Neural cell (in vitro differentiated cells): ENCODE data around the gene IRX4.

Experiments used
- EZH2 ChIP-seq: fragments of 200-600, 300-800 bp; shearing (Covaris generic), sonication (generic); IDR thresholded peaks from 2 replicates; pipeline ENCODE4 v1.6.1; 2014; ENCODE audit warnings: antibody characterized with exemption, low read length, borderline replicate concordance, mild to moderate bottlenecking; ENCODE audit not compliant: insufficient read depth, poor library complexity, severe bottlenecking
- MXI1 ChIP-seq: fragments of 450-650 bp; conservative IDR thresholded peaks from 2 replicates; pipeline ENCODE4 v1.6.1; 2014; ENCODE audit warnings: antibody characterized with exemption, mild to moderate bottlenecking; ENCODE audit not compliant: poor library complexity, severe bottlenecking
- POLR2AphosphoS5 ChIP-seq: IDR thresholded peaks from 2 replicates; pipeline ENCODE4 v1.6.1; 2012
- RAD21 ChIP-seq: fragments of 450-650 bp; conservative IDR thresholded peaks from 2 replicates; pipeline ENCODE4 v1.6.1; 2014; ENCODE audit warnings: antibody characterized with exemption, mild to moderate bottlenecking, moderate library complexity
- SMC3 ChIP-seq: fragments of 450-650 bp; conservative IDR thresholded peaks from 2 replicates; pipeline ENCODE4 v1.6.1; 2014; ENCODE audit warnings: antibody characterized with exemption, mild to moderate bottlenecking, moderate library complexity; ENCODE audit not compliant: poor library complexity
- TAF1 ChIP-seq: IDR thresholded peaks from 2 replicates; pipeline ENCODE4 v1.6.1; 2012; ENCODE audit warnings: low read depth
- TF ChIP-seq, protein P1 (sequence below): fragments of 450-650 bp; IDR thresholded peaks from 2 replicates; pipeline ENCODE4 v1.5.1; 2014; ENCODE audit warnings: antibody characterized with exemption, mild to moderate bottlenecking, moderate library complexity; ENCODE audit not compliant: poor library complexity, severe bottlenecking
- TF ChIP-seq, protein P2 (sequence below): IDR thresholded peaks from 2 replicates; pipeline ENCODE4 v1.6.1; 2012; ENCODE audit warnings: borderline replicate concordance

- no peak for TF ChIP-seq POLR2AphosphoS5
- TF ChIP-seq, protein P1, sequence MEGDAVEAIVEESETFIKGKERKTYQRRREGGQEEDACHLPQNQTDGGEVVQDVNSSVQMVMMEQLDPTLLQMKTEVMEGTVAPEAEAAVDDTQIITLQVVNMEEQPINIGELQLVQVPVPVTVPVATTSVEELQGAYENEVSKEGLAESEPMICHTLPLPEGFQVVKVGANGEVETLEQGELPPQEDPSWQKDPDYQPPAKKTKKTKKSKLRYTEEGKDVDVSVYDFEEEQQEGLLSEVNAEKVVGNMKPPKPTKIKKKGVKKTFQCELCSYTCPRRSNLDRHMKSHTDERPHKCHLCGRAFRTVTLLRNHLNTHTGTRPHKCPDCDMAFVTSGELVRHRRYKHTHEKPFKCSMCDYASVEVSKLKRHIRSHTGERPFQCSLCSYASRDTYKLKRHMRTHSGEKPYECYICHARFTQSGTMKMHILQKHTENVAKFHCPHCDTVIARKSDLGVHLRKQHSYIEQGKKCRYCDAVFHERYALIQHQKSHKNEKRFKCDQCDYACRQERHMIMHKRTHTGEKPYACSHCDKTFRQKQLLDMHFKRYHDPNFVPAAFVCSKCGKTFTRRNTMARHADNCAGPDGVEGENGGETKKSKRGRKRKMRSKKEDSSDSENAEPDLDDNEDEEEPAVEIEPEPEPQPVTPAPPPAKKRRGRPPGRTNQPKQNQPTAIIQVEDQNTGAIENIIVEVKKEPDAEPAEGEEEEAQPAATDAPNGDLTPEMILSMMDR = no peak
- TF ChIP-seq, protein P2, sequence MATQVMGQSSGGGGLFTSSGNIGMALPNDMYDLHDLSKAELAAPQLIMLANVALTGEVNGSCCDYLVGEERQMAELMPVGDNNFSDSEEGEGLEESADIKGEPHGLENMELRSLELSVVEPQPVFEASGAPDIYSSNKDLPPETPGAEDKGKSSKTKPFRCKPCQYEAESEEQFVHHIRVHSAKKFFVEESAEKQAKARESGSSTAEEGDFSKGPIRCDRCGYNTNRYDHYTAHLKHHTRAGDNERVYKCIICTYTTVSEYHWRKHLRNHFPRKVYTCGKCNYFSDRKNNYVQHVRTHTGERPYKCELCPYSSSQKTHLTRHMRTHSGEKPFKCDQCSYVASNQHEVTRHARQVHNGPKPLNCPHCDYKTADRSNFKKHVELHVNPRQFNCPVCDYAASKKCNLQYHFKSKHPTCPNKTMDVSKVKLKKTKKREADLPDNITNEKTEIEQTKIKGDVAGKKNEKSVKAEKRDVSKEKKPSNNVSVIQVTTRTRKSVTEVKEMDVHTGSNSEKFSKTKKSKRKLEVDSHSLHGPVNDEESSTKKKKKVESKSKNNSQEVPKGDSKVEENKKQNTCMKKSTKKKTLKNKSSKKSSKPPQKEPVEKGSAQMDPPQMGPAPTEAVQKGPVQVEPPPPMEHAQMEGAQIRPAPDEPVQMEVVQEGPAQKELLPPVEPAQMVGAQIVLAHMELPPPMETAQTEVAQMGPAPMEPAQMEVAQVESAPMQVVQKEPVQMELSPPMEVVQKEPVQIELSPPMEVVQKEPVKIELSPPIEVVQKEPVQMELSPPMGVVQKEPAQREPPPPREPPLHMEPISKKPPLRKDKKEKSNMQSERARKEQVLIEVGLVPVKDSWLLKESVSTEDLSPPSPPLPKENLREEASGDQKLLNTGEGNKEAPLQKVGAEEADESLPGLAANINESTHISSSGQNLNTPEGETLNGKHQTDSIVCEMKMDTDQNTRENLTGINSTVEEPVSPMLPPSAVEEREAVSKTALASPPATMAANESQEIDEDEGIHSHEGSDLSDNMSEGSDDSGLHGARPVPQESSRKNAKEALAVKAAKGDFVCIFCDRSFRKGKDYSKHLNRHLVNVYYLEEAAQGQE = no peak
- TF ChIP-seq EZH2 = no peak
- TF ChIP-seq RAD21 = no peak
- TF ChIP-seq SMC3 = no peak
- no peak for TF ChIP-seq TAF1
- TF ChIP-seq MXI1 = no peak
Observed at GRCh38 chr5:1852324-1852947, 30.3 kb downstream of the IRX4 start.
